HL-60 (cell line): ENCODE measurements around the gene NDC1.

Experiments
- DNase-seq, 2 experiments: peaks; one replicate each; pipeline ENCODE4 v3.0.0-alpha.2; 2010 to 2020; ENCODE audit warnings: low read depth in 1 of 2, low spot score in 1 of 2
- H3K27ac ChIP-seq: fragments of 250-450 bp; sonication (Bioruptor Pico); replicated peaks from 2 replicates; pipeline ENCODE4 v1.5.1; 2020; ENCODE audit warnings: mild to moderate bottlenecking, moderate library complexity
- H3K27me3 ChIP-seq: fragments of 250-450 bp; sonication (Bioruptor Pico); 2 replicates; pipeline ENCODE4 v1.5.1; 2021; ENCODE audit warnings: mild to moderate bottlenecking, moderate library complexity; ENCODE audit not compliant: insufficient read depth, poor library complexity, severe bottlenecking
- H3K4me3 ChIP-seq: replicated peaks from 2 replicates; pipeline ENCODE4 v1.5.1; 2011; ENCODE audit warnings: mild to moderate bottlenecking, control low read depth, low read length; ENCODE audit not compliant: insufficient read depth
- GABPA ChIP-seq: IDR thresholded peaks from 2 replicates; pipeline ENCODE4 v1.6.1; 2012; ENCODE audit warnings: low read depth
- POLR2AphosphoS5 ChIP-seq: IDR thresholded peaks from 2 replicates; pipeline ENCODE4 v1.6.1; 2012; ENCODE audit warnings: low read depth
- SPI1 ChIP-seq: IDR thresholded peaks from 2 replicates; pipeline ENCODE4 v1.6.1; 2012; ENCODE audit warnings: low read depth, mild to moderate bottlenecking, borderline replicate concordance
- TF ChIP-seq, protein P1 (sequence below): IDR thresholded peaks from 2 replicates; pipeline ENCODE4 v1.6.1; 2012; ENCODE audit warnings: low read depth; ENCODE audit not compliant: insufficient replicate concordance
- TF ChIP-seq, protein P2 (sequence below): IDR thresholded peaks from one replicate; pipeline ENCODE4 v1.5.1; 2011; ENCODE audit warnings: low read length, control low read depth, inconsistent platforms; ENCODE audit not compliant: insufficient read depth

The NDC1 gene

DNA sequence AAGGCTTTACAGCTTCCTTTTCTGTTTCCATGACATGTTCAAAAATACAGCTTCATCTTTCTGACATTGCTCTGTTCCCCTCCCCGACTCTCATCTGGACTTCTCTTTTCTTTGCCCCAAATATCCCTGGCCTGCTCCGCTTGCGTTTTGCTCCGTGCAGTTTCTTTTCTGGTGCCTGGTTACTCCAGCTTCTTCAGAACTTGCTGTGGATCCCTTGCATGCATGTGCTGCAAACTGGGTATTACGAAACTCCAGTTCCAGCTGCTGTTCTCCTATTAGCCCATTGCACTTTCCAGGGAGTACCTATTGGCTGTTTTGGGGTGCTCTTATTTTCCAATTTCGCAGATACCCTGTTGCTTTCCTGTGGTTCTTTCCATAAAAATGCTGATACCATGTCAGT, 9.9 kb upstream of the NDC1 start:
- Histone ChIP-seq H3K27ac (no peak overlapping the region), H3K27me3 (no peaks in the 10 kb centered on the region), H3K4me3 (no peak overlapping the region)
- DNase-seq = peak in 1 of 2 experiments; percentile 36
- TF ChIP-seq, protein P1, sequence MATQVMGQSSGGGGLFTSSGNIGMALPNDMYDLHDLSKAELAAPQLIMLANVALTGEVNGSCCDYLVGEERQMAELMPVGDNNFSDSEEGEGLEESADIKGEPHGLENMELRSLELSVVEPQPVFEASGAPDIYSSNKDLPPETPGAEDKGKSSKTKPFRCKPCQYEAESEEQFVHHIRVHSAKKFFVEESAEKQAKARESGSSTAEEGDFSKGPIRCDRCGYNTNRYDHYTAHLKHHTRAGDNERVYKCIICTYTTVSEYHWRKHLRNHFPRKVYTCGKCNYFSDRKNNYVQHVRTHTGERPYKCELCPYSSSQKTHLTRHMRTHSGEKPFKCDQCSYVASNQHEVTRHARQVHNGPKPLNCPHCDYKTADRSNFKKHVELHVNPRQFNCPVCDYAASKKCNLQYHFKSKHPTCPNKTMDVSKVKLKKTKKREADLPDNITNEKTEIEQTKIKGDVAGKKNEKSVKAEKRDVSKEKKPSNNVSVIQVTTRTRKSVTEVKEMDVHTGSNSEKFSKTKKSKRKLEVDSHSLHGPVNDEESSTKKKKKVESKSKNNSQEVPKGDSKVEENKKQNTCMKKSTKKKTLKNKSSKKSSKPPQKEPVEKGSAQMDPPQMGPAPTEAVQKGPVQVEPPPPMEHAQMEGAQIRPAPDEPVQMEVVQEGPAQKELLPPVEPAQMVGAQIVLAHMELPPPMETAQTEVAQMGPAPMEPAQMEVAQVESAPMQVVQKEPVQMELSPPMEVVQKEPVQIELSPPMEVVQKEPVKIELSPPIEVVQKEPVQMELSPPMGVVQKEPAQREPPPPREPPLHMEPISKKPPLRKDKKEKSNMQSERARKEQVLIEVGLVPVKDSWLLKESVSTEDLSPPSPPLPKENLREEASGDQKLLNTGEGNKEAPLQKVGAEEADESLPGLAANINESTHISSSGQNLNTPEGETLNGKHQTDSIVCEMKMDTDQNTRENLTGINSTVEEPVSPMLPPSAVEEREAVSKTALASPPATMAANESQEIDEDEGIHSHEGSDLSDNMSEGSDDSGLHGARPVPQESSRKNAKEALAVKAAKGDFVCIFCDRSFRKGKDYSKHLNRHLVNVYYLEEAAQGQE = no peak
- TF ChIP-seq, protein P2, sequence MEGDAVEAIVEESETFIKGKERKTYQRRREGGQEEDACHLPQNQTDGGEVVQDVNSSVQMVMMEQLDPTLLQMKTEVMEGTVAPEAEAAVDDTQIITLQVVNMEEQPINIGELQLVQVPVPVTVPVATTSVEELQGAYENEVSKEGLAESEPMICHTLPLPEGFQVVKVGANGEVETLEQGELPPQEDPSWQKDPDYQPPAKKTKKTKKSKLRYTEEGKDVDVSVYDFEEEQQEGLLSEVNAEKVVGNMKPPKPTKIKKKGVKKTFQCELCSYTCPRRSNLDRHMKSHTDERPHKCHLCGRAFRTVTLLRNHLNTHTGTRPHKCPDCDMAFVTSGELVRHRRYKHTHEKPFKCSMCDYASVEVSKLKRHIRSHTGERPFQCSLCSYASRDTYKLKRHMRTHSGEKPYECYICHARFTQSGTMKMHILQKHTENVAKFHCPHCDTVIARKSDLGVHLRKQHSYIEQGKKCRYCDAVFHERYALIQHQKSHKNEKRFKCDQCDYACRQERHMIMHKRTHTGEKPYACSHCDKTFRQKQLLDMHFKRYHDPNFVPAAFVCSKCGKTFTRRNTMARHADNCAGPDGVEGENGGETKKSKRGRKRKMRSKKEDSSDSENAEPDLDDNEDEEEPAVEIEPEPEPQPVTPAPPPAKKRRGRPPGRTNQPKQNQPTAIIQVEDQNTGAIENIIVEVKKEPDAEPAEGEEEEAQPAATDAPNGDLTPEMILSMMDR = no peak
- TF ChIP-seq GABPA = no peak
- TF ChIP-seq SPI1 = peak; percentile 30; the same call in 1 of the 2 replicates

DNA sequence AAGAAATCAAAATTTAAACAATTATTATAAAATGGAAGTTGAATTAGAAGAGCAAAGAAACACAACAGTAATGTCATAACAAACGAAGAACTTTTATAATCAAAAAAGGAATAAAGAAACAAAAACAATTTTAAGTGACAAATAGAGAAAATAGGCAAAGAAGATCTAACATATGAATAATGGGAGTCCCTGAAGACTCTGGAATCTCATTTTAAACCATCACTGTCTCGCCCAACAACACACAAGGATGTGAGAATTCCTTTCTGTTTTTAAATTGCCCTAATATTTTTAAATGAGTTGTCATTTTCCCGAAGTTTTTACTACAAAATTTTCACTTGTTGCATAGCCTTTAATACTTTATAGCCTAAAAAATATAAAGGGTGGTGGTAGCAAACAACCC, 4.3 kb upstream of the NDC1 start:
- H3K27me3 ChIP-seq = no peaks in the 10 kb centered on the region
- no peak overlapping the region for H3K27ac ChIP-seq
- H3K4me3 ChIP-seq = no peak overlapping the region
- no peak for DNase-seq
- TF ChIP-seq POLR2AphosphoS5 (no peak), SPI1 (no peak), GABPA (no peak)
- TF ChIP-seq, protein P2 = no peak
- TF ChIP-seq, protein P1 = no peak

DNA sequence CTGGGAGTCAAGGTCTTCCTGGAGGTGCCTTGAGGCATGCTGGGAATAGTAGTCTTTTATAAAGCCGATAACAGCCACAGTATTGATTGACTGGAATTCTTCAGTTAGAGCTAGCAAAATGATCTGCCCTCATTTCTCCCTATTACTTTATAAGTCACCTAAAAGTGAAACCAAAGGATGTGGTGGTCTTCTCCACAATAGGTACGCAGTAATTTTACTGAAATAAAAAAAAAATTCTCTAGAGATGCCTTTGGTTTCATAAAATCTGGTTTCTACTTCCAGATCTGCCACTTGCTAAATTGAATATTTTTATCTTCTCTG, 518 bp upstream of the NDC1 start:
- DNase-seq = no peak
- Histone ChIP-seq H3K27me3 (no peaks in the 10 kb centered on the region), H3K27ac (peak overlapping the region; percentile 98), H3K4me3 (no peak overlapping the region)
- TF ChIP-seq GABPA (no peak), POLR2AphosphoS5 (no peak)
- TF ChIP-seq, protein P1 = no peak
- TF ChIP-seq, protein P2 = no peak
